HepG2 (cell line): ENCODE data around the gene ZNF540. TPM values are rescaled to one million over a fixed set of nuclear protein-coding genes. Genes with fewer than 3 reads are reported as not detected.

ENCODE experiments used
- ARID4A ChIP-seq: sonication (generic); formaldehyde crosslinking; IDR thresholded peaks from 2 replicates; pipeline ENCODE4 v1.5.0; 2020; ENCODE audit warnings: mild to moderate bottlenecking, missing genetic modification reagents, borderline replicate concordance
- ATF1 ChIP-seq: IDR thresholded peaks from 2 replicates; pipeline ENCODE4 v1.6.1; 2016; ENCODE audit warnings: mild to moderate bottlenecking, control low read depth
- CSRNP1 ChIP-seq: sonication (generic); formaldehyde crosslinking; IDR thresholded peaks from 2 replicates; pipeline ENCODE4 v1.8.1; 2023; ENCODE audit warnings: mild to moderate bottlenecking, missing genetic modification reagents
- DZIP1 ChIP-seq: sonication (generic); formaldehyde crosslinking; IDR thresholded peaks from 2 replicates; pipeline ENCODE4 v1.5.0; 2020; ENCODE audit warnings: mild to moderate bottlenecking, missing genetic modification reagents
- MED8 ChIP-seq: sonication (generic); formaldehyde crosslinking; IDR thresholded peaks from 2 replicates; pipeline ENCODE4 v1.8.1; 2023; ENCODE audit warnings: mild to moderate bottlenecking, missing genetic modification reagents; ENCODE audit not compliant: insufficient replicate concordance
- NRL ChIP-seq: sonication (generic); formaldehyde crosslinking; IDR thresholded peaks from 2 replicates; pipeline ENCODE4 v1.5.0; 2020; ENCODE audit warnings: missing genetic modification reagents, mild to moderate bottlenecking, moderate library complexity, borderline replicate concordance
- POLR2G ChIP-seq: fragments of 200-400 bp; formaldehyde crosslinking; IDR thresholded peaks from 2 replicates; pipeline ENCODE4 v1.6.1; 2018; ENCODE audit warnings: mild to moderate bottlenecking, low read depth, low read length, moderate library complexity
- RFX3 ChIP-seq: IDR thresholded peaks from 2 replicates; pipeline ENCODE4 v1.6.1; 2016; ENCODE audit warnings: missing biosample characterization, missing genetic modification reagents
- SP2 ChIP-seq: sonication (generic); formaldehyde crosslinking; IDR thresholded peaks from 2 replicates; pipeline ENCODE4 v1.5.1; 2020; ENCODE audit warnings: mild to moderate bottlenecking, missing genetic modification reagents
- SP5 ChIP-seq: IDR thresholded peaks from 2 replicates; pipeline ENCODE4 v1.6.1; 2016; ENCODE audit warnings: low read depth, borderline replicate concordance
- SRY ChIP-seq: sonication (generic); formaldehyde crosslinking; IDR thresholded peaks from 2 replicates; pipeline ENCODE4 v1.8.0; 2022; ENCODE audit warnings: mild to moderate bottlenecking, missing genetic modification reagents
- TFAP4 ChIP-seq: sonication (generic); IDR thresholded peaks from 2 replicates; pipeline ENCODE4 v1.6.1; 2016; ENCODE audit warnings: low read depth, borderline replicate concordance
- ZBTB38 ChIP-seq: sonication (generic); formaldehyde crosslinking; IDR thresholded peaks from 2 replicates; pipeline ENCODE4 v1.5.1; 2020; ENCODE audit warnings: mild to moderate bottlenecking, missing genetic modification reagents
- ZNF121 ChIP-seq: sonication (generic); formaldehyde crosslinking; IDR thresholded peaks from 2 replicates; pipeline ENCODE4 v1.5.0; 2020; ENCODE audit warnings: mild to moderate bottlenecking, missing genetic modification reagents
- ZNF350 ChIP-seq: sonication (generic); formaldehyde crosslinking; IDR thresholded peaks from 2 replicates; pipeline ENCODE4 v1.4.0; 2020; ENCODE audit warnings: mild to moderate bottlenecking, low read depth, missing genetic modification reagents, borderline replicate concordance
- ZNF768 ChIP-seq: sonication (generic); formaldehyde crosslinking; IDR thresholded peaks from 2 replicates; pipeline ENCODE4 v1.4.0; 2020; ENCODE audit warnings: missing genetic modification reagents
- ZSCAN5A ChIP-seq: sonication (generic); formaldehyde crosslinking; IDR thresholded peaks from 2 replicates; pipeline ENCODE4 v1.8.0; 2022; ENCODE audit warnings: mild to moderate bottlenecking, missing genetic modification reagents, borderline replicate concordance
- polyA plus RNA-seq, 8 experiments: library from polyadenylated mRNA; depleted of rRNA in 3 of 8; stranded (reverse) in 7 of 8; unstranded in 1 of 8; fragments of >200 nt; fragmentation: Illumina TruSeq in 4 of 8; extraction: Trizol in 4 of 8; gene quantifications; 2 replicates each; pipeline versions ENCODE4 v1.2.1 to v1.2.3, GENCODE V29; 2011 to 2016; ENCODE audit warnings: low read depth in 4 of 8, missing spikeins in 1 of 8, mixed read lengths in 1 of 8; ENCODE audit not compliant: insufficient read depth in 1 of 8
- total RNA-seq, 5 experiments: library from RNA; depleted of rRNA; stranded (reverse); fragments of >200 nt; fragmentation: Illumina TruSeq; extraction: Trizol; gene quantifications; 2 replicates each; pipeline ENCODE4 v1.2.3, GENCODE V29; 2016; ENCODE audit warnings: low read depth in 1 of 5

The ZNF540 gene
- total and polyA plus RNA-seq, 2 of the 13 experiments (the other 11 are each of a cell fraction or from before 2014, with no cell fraction given): 0.21 to 0.40 TPM

- TF ChIP-seq SRY (CRISPR knock-in tag): no peak
- TF ChIP-seq CSRNP1 (CRISPR knock-in tag): peak; percentile 67; the same call in 1 of the 2 replicates
- TF ChIP-seq RFX3 (CRISPR knock-in tag): peak; percentile 28; the same call in 1 of the 2 replicates
- TF ChIP-seq ZSCAN5A: peak; percentile 44; the same call in 1 of the 2 replicates
- TF ChIP-seq ARID4A: peak; percentile 91; the same call in 1 of the 2 replicates
- peak; percentile 21; the same call in 1 of the 2 replicates for TF ChIP-seq ZBTB38 (CRISPR knock-in tag)
- peak; percentile 59; the same call in 1 of the 2 replicates for TF ChIP-seq NRL (CRISPR knock-in tag)
- peak; percentile 60; the same call in 1 of the 2 replicates for TF ChIP-seq TFAP4
- TF ChIP-seq SP5 (CRISPR knock-in tag): no peak; the same call in 1 of the 2 replicates
- peak; percentile 22; the same call in 1 of the 2 replicates for TF ChIP-seq ZNF768
- TF ChIP-seq SP2 (CRISPR knock-in tag): no peak; the same call in 1 of the 2 replicates
- no peak for TF ChIP-seq MED8 (CRISPR knock-in tag)
- no peak for TF ChIP-seq DZIP1 (CRISPR knock-in tag)
- TF ChIP-seq ZNF350 (CRISPR knock-in tag): peak; percentile 75; the same call in 1 of the 2 replicates
- TF ChIP-seq POLR2G: peak; percentile 72
- TF ChIP-seq ATF1 (CRISPR knock-in tag): peak; percentile 87
- peak; percentile 38; the same call in 1 of the 2 replicates for TF ChIP-seq ZNF121
Measured at GRCh38 chr19:37594304-37594981, at the start of gene ZNF540, which contains the start of gene ZNF571 (continued).
